RWPE1 (cell line): ENCODE results near the gene FAR2.
"Not testable (repeated sequence)": the region's sequence is repeated elsewhere in the genome, so short reads cannot be mapped to it uniquely, and the experiment has no call there.

Experiments
- CTCF ChIA-PET: fragments of 350-600 bp; sonication (Branson Sonifier 250); formaldehyde crosslinking; extraction: SDS; loops from one replicate; lab custom pipeline; 2021; lab: Yijun Ruan, JAX
- POLR2A ChIA-PET: fragments of 400-600 bp; formaldehyde crosslinking; extraction: SDS; loops from one replicate; lab custom pipeline; 2020; ENCODE audit warnings: antibody characterized with exemption; ENCODE audit not compliant: low non-redundant PET; lab: Yijun Ruan, JAX
- DNase-seq: peaks from one replicate; pipeline ENCODE4 v3.0.0; 2012; ENCODE audit warnings: low spot score
- H3K27ac ChIP-seq: fragments of 450-650 bp; 2 replicates; pipeline ENCODE4 v1.5.1; 2017
- TF ChIP-seq, protein P1 (sequence below): fragments of 450-650 bp; conservative IDR thresholded peaks from 2 replicates; pipeline ENCODE4 v1.5.1; 2017; ENCODE audit warnings: low read depth, mild to moderate bottlenecking

The FAR2 gene

DNA sequence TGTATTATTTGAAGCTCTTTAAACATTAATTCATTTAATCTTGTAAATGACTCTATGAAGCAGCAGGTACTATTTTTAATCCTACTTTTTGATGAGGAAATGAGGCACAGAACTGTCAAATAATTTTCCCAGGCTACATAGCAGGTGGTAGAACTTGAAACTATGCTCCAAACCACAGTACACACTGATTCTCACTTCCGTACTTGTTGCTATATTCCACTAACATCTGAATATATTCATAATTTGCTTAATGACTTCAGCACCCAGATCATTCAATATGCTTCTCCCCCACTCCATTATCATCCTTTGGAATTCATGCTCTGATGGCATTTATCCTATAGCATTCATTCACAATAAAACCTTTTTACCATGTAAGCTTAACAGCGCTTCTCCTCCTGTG is 227.0 kb downstream of the FAR2 start:
- TF ChIP-seq, protein P1, sequence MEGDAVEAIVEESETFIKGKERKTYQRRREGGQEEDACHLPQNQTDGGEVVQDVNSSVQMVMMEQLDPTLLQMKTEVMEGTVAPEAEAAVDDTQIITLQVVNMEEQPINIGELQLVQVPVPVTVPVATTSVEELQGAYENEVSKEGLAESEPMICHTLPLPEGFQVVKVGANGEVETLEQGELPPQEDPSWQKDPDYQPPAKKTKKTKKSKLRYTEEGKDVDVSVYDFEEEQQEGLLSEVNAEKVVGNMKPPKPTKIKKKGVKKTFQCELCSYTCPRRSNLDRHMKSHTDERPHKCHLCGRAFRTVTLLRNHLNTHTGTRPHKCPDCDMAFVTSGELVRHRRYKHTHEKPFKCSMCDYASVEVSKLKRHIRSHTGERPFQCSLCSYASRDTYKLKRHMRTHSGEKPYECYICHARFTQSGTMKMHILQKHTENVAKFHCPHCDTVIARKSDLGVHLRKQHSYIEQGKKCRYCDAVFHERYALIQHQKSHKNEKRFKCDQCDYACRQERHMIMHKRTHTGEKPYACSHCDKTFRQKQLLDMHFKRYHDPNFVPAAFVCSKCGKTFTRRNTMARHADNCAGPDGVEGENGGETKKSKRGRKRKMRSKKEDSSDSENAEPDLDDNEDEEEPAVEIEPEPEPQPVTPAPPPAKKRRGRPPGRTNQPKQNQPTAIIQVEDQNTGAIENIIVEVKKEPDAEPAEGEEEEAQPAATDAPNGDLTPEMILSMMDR = no peak
- ChIA-PET CTCF (interaction anchor here (0.5 to 0.6 kb wide), 2 partner anchors 18 to 132 kb away, joined by 3 to 6 read pairs; no protein-coding TSS in a partner anchor), POLR2A (no interaction called here)
- no peak for DNase-seq
- H3K27ac ChIP-seq = no peak overlapping the region

DNA sequence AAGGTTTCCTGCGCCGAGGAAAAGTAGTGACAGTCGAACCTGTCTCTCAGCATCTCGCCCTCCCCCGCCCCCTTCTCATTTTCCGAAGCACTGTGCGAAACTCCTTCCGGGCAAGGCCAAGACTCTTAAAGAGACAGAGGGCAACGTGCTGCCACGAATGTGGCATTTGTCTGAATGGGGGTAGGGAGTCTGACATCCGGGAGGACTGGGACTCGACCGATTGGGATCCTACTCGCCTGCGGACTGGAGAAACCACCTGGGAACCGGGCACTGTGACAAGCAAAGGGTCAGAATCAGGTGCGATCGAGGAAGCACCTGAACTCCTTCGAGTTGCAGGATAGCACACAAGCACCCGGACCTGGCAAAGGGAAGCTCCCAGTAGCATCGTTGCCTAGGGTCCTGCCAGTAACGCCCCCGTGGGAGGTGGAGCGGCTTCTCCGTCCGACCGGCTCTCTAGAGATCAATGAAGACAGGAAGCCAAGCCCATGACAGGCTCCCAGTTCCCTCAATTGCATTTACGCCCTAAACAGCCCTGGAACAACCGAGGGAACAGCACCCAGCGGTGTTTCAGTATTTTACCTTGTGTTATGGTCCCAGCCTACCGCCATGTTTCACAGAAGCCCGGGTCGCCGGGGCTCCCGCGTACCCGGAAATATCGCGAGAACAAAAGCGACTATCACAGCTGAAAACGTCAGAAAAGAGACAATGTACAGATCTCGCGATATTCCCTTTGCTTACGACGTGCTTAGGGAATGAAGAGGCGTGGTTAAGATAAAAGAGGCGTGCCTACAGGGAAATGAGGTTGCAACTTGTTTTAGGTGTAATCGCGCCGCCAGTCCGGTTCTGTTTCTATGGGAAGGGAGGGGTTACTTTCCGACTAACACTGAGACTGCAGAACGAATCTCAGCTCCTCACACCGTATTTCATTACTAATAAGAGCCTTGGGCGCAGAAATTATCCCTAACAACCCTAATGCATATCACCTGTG is 231.8 kb downstream of the FAR2 start, which contains the start of gene ERGIC2:
TSS of gene ERGIC2 (minus strand) at position 637 of the 988 bp plus-strand sequence. CDS start 9,539 bp downstream, outside the sequence.
- DNase-seq = peak; percentile 93
- peak within 1 kb of the TSS; percentile 85 for H3K27ac ChIP-seq
- POLR2A ChIA-PET = no interaction called here
- TF ChIP-seq, protein P1 = no peak
- CTCF ChIA-PET = interaction anchor here (0.6 to 0.7 kb wide), 2 partner anchors 428 to 1311 kb away, joined by 3 read pairs; no protein-coding TSS in a partner anchor

DNA sequence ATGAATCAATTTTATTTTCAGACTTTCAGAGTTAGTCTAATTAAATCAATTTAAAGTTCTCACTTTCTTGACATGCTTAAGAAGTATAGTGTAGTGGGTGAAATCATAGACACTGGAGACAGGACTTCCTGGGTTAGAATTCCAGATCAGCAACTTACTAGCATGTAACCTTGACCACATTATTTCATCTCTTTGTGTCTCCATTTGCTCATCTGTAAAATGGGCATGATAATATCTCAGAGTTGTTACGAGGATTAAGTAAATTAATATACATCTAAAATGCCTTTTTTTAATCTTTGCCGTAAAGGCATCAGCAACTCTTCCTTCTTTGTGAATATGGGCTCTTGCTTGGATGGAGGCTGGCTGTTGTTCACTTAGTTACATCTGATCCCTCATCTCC is 233.2 kb downstream of the FAR2 start:
- CTCF ChIA-PET = no interaction called here

GRCh38 chr12:29385194-29385593 is 236.1 kb downstream of the FAR2 start:
- DNase-seq, POLR2A ChIA-PET, H3K27ac ChIP-seq: not testable (repeated sequence)
- CTCF ChIA-PET = interaction anchor here (0.6 kb wide), 1 partner anchor 18 kb away, joined by 3 read pairs; no protein-coding TSS in a partner anchor

More for the DNA sequence above, 233.2 kb downstream of the FAR2 start:
- POLR2A ChIA-PET = no interaction called here
- H3K27ac ChIP-seq = no peak overlapping the region
- TF ChIP-seq, protein P1 = no peak
- no peak for DNase-seq
